OCI-LY7 (cell line): ENCODE measurements around the gene PHACTR1. TPM values are rescaled to one million over a fixed set of nuclear protein-coding genes. Genes with fewer than 3 reads are reported as not detected.

Source experiments
- BruUV-seq: library from RNA; stranded (reverse); fragments of 400-500 nt; replicated peaks from 2 replicates; lab custom pipeline; 2021; lab: Mats Ljungman, UMichigan
- CTCF ChIA-PET: fragments of 300-600 bp; sonication (Branson Sonifier 250); formaldehyde crosslinking; loops from one replicate; lab custom pipeline; 2022; ENCODE audit warnings: antibody characterized with exemption; ENCODE audit not compliant: unreplicated experiment; lab: Charles Lee
- POLR2A ChIA-PET: fragments of 300-600 bp; sonication (Branson Sonifier 250); formaldehyde crosslinking; loops from one replicate; lab custom pipeline; 2022; ENCODE audit warnings: antibody characterized with exemption; lab: Charles Lee
- DNase-seq: peaks from one replicate; pipeline ENCODE4 v3.0.0-alpha.2; 2015; ENCODE audit warnings: low spot score
- H2AFZ ChIP-seq: fragments of 200-600 bp; sonication (generic), shearing (Covaris generic); 2 replicates; pipeline ENCODE4 v1.6.1; 2014; ENCODE audit warnings: mild to moderate bottlenecking, antibody characterized with exemption, low read length, moderate library complexity
- H3K27ac ChIP-seq: fragments of 200-600 bp; sonication (generic); 2 replicates; pipeline ENCODE4 v1.5.1; 2014; ENCODE audit warnings: mixed run types, low read depth, mild to moderate bottlenecking, moderate library complexity, low read length, inconsistent platforms; ENCODE audit not compliant: poor library complexity, severe bottlenecking
- H3K36me3 ChIP-seq: fragments of 200-600 bp; sonication (generic); 2 replicates; pipeline ENCODE4 v1.6.1; 2014; ENCODE audit warnings: mild to moderate bottlenecking, antibody characterized with exemption, low read length, moderate library complexity, mixed read lengths; ENCODE audit not compliant: insufficient read depth
- H3K4me1 ChIP-seq: fragments of 200-600 bp; sonication (generic); 2 replicates; pipeline ENCODE4 v1.5.1; 2014; ENCODE audit warnings: mild to moderate bottlenecking, low read length; ENCODE audit not compliant: insufficient read depth, poor library complexity, severe bottlenecking
- H3K4me2 ChIP-seq: fragments of 200-600 bp; sonication (generic); 2 replicates; pipeline ENCODE4 v1.6.1; 2014; ENCODE audit warnings: mild to moderate bottlenecking, low read length
- H3K4me3 ChIP-seq: fragments of 200-600 bp; sonication (generic); 2 replicates; pipeline ENCODE4 v1.5.1; 2014; ENCODE audit warnings: mild to moderate bottlenecking, low read depth, low read length; ENCODE audit not compliant: poor library complexity, severe bottlenecking
- H3K79me2 ChIP-seq: fragments of 200-600 bp; sonication (generic); 2 replicates; pipeline ENCODE4 v1.6.1; 2016; ENCODE audit warnings: low read depth, mild to moderate bottlenecking, low read length, moderate library complexity, mixed read lengths; ENCODE audit not compliant: insufficient read depth
- H3K9me2 ChIP-seq: fragments of 200-600 bp; sonication (generic); 2 replicates; pipeline ENCODE4 v1.6.1; 2016; ENCODE audit warnings: mild to moderate bottlenecking, low read length, mixed read lengths; ENCODE audit not compliant: insufficient read depth
- H3K9me3 ChIP-seq: fragments of 200-600 bp; sonication (generic); 2 replicates; pipeline ENCODE4 v1.6.1; 2014; ENCODE audit warnings: mild to moderate bottlenecking, mixed run types, low read length, mixed read lengths
- H4K20me1 ChIP-seq: fragments of 200-600 bp; sonication (generic); 2 replicates; pipeline ENCODE4 v1.6.1; 2014; ENCODE audit warnings: mild to moderate bottlenecking, antibody characterized with exemption, low read length, moderate library complexity, mixed read lengths; ENCODE audit not compliant: insufficient read depth
- EZH2phosphoT487 ChIP-seq: fragments of 200-600 bp; sonication (generic); IDR thresholded peaks from 2 replicates; pipeline ENCODE4 v1.6.1; 2018; ENCODE audit warnings: low read depth, borderline replicate concordance, mild to moderate bottlenecking, mixed run types, antibody characterized with exemption, low read length, moderate library complexity, mixed read lengths
- intact Hi-C: fragments of 100-400 bp; cut with micrococcal nuclease; formaldehyde crosslinking; loops from one replicate; pipeline ENCODE4 v1.10.0; 2022; ENCODE audit not compliant: unreplicated experiment
- total RNA-seq, 2 experiments: library from RNA; depleted of rRNA in 1 of 2; stranded (reverse); fragments of >200 nt in 1 of 2; shearing (Covaris generic) in 1 of 2; gene quantifications; 2 replicates each; pipeline ENCODE4 v1.2.3, GENCODE V29; 2014 to 2022
- TF ChIP-seq, protein P1 (sequence below): fragments of 200-600 bp; sonication (generic); conservative IDR thresholded peaks from 2 replicates; pipeline ENCODE4 v1.5.1; 2014; ENCODE audit warnings: mild to moderate bottlenecking, antibody characterized with exemption, low read length, moderate library complexity, mixed read lengths

The PHACTR1 gene
- total RNA-seq, 2 experiments from 2014 or later = 25.1 to 46.6 TPM

DNA sequence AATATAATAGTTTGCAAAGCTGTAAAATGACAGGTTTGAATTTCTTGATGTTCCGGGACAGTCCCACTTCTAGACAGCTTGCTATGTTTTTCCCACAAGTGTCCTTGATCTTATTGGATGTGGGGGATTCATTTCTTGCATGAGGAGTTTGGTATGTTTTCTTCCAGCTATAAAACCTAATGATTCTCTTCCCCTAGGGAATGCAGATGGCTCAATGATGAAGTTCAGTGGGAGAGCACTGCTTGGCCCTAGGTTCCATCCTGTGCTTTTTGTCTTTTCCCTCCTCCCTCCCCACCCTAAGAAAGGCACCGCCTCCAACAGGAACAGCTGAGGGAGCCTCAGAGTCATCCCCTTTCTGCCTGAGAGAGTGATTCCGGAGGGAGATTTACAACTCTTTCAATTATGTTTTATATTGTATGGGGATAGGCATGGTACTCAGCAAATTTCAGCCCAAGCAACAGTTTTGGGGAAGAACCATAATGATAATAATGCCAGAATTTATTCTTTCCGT is 149.2 kb downstream of the PHACTR1 start:
- Histone ChIP-seq H3K79me2 (no peaks in the 10 kb centered on the region), H3K4me2 (no peak overlapping the region), H3K9me3 (no peaks in the 10 kb centered on the region), H3K9me2 (no peaks in the 10 kb centered on the region), H3K4me3 (no peak overlapping the region), H4K20me1 (no peaks in the 10 kb centered on the region), H2AFZ (no peak overlapping the region), H3K36me3 (no peaks in the 10 kb centered on the region), H3K27ac (no peak overlapping the region), H3K4me1 (no peaks in the 10 kb centered on the region)
- no peak for DNase-seq
- no peak for TF ChIP-seq EZH2phosphoT487
- TF ChIP-seq, protein P1, sequence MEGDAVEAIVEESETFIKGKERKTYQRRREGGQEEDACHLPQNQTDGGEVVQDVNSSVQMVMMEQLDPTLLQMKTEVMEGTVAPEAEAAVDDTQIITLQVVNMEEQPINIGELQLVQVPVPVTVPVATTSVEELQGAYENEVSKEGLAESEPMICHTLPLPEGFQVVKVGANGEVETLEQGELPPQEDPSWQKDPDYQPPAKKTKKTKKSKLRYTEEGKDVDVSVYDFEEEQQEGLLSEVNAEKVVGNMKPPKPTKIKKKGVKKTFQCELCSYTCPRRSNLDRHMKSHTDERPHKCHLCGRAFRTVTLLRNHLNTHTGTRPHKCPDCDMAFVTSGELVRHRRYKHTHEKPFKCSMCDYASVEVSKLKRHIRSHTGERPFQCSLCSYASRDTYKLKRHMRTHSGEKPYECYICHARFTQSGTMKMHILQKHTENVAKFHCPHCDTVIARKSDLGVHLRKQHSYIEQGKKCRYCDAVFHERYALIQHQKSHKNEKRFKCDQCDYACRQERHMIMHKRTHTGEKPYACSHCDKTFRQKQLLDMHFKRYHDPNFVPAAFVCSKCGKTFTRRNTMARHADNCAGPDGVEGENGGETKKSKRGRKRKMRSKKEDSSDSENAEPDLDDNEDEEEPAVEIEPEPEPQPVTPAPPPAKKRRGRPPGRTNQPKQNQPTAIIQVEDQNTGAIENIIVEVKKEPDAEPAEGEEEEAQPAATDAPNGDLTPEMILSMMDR = no peak
- intact Hi-C loops = no loop called here
- POLR2A ChIA-PET = interaction anchor here (0.6 to 0.7 kb wide), 3 partner anchors 10 to 129 kb away, joined by 3 read pairs; no protein-coding TSS in a partner anchor
- BruUV-seq = no TSS peak
- CTCF ChIA-PET = no interaction called here

DNA sequence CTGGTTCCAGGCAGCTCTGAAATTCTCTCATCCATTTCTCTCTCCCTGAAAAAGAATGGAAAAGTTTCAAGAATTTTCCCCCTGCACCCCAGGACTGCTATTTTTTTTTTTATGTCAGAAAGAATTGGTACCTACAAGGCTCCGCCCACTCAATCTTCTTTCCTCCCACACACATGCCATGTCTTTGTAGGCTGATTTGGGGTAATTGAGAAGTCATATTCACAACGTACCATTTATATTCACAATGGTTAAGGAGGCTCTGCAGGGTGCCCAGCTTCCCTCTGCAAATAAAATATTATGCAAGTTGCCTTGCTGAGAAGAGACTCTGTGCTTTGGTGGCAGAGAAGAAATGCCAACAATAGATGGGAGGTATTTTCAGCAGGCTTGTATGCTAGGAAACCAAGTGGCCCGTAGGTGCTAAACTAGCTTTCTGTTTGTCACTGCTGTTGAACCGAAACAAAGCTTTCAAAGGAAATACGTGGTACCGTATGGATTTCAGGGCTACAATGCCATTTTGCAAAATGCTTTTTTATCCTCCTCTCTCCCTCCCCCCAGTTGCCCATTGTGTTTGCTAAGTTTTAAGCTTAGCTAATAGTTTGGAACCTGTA is 150.0 kb downstream of the PHACTR1 start:
- BruUV-seq = no TSS peak
- H3K27ac ChIP-seq = no peak overlapping the region
- intact Hi-C loops = no loop called here
- H3K4me1 ChIP-seq = no peaks in the 10 kb centered on the region
- H3K36me3 ChIP-seq = no peaks in the 10 kb centered on the region
- H4K20me1 ChIP-seq = no peaks in the 10 kb centered on the region
- no peaks in the 10 kb centered on the region for H3K79me2 ChIP-seq
- POLR2A ChIA-PET = interaction anchor here (0.6 to 0.7 kb wide), 2 partner anchors 11 to 128 kb away, joined by 3 read pairs; no protein-coding TSS in a partner anchor
- TF ChIP-seq, protein P1 = no peak
- no peak for TF ChIP-seq EZH2phosphoT487
- CTCF ChIA-PET = no interaction called here
- no peaks in the 10 kb centered on the region for H3K9me2 ChIP-seq
- H3K4me3 ChIP-seq = no peak overlapping the region
- H2AFZ ChIP-seq = no peak overlapping the region
- no peak overlapping the region for H3K4me2 ChIP-seq
- no peak for DNase-seq
- H3K9me3 ChIP-seq = no peaks in the 10 kb centered on the region

DNA sequence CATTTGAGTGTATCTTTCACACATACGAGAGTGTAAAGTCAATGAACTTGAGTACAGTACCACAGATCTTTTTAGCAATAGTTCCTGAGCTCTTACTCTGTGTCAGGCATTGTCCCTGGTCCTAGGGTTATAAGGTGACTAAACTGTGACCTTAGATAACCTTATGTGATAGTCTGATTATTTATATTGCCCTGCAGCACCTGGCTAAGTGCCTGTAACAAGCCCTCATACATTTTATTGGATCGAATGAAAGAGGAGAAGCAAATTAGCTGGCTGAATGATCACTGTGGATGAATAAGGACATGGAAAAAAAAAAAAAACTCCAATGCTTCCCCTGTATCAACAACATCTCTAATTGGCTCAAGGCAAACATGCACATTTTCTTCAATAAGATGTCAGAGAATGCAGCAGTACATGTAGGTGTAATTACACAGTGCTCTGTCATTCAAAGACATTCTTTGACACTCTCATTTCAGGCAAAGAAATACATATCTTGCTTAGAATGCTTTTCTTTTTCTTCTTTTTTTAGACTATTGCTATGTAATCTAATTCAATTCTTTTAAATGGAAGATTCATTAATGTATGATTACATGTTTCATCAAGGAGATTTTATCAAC is 153.4 kb downstream of the PHACTR1 start:
- POLR2A ChIA-PET = interaction anchor here (0.9 kb wide), 1 partner anchor 10 kb away, joined by 3 read pairs; no protein-coding TSS in a partner anchor

More for the DNA sequence above, 153.4 kb downstream of the PHACTR1 start:
- no peak for DNase-seq
- no peak overlapping the region for H2AFZ ChIP-seq
- no peak overlapping the region for H3K4me2 ChIP-seq
- no peaks in the 10 kb centered on the region for H3K9me3 ChIP-seq
- H4K20me1 ChIP-seq = no peaks in the 10 kb centered on the region
- H3K4me1 ChIP-seq = no peaks in the 10 kb centered on the region
- no peaks in the 10 kb centered on the region for H3K9me2 ChIP-seq
- no peaks in the 10 kb centered on the region for H3K36me3 ChIP-seq
- BruUV-seq = no TSS peak
- H3K79me2 ChIP-seq = no peaks in the 10 kb centered on the region
- CTCF ChIA-PET = no interaction called here
- intact Hi-C loops = no loop called here
- H3K27ac ChIP-seq = no peak overlapping the region
- no peak overlapping the region for H3K4me3 ChIP-seq
- TF ChIP-seq, protein P1 = no peak
- TF ChIP-seq EZH2phosphoT487 = no peak
